Loucy (cell line): ENCODE measurements around the gene MYO10.

Experiments used
- CTCF ChIP-seq: fragments of 200-600 bp; sonication (generic); conservative IDR thresholded peaks from 2 replicates; pipeline ENCODE4 v1.5.1; 2014; ENCODE audit warnings: mild to moderate bottlenecking, antibody characterized with exemption, low read length
- EZH2phosphoT487 ChIP-seq: fragments of 200-600 bp; IDR thresholded peaks from 2 replicates; pipeline ENCODE4 v1.6.1; 2018; ENCODE audit warnings: antibody characterized with exemption, mild to moderate bottlenecking, moderate library complexity, borderline replicate concordance

GRCh38 chr5:16671208-16671607, 264.9 kb downstream of the MYO10 start:
- TF ChIP-seq CTCF = no peak
- TF ChIP-seq EZH2phosphoT487 = no peak
